HCT116 (cell line): Measurements from ENCODE around the gene C1QL3. TPM values are rescaled to one million over a fixed set of nuclear protein-coding genes. Genes with fewer than 3 reads are reported as not detected.

Experiments used
- ATAC-seq: fragments of 200-7000 bp; cut with Tn5 transposase; 2 replicates; pipeline ENCODE4 v1.9.1; 2020; ENCODE audit warnings: mild to moderate bottlenecking, moderate library complexity
- BruUV-seq: library from RNA; stranded (reverse); fragments of 400-500 nt; replicated peaks from 2 replicates; lab custom pipeline; 2021; lab: Mats Ljungman, UMichigan
- CTCF ChIA-PET: fragments of 300-600 bp; sonication (Branson Sonifier 250); formaldehyde crosslinking; loops from one replicate; lab custom pipeline; 2021; ENCODE audit warnings: antibody characterized with exemption; lab: Charles Lee
- POLR2A ChIA-PET: fragments of 300-600, 350-600 bp; sonication (Branson Sonifier 250); formaldehyde crosslinking; loops from one replicate; lab custom pipeline; 2021; ENCODE audit warnings: antibody characterized with exemption; lab: Charles Lee
- RAD21 ChIA-PET, 2 experiments: fragments of 300-600 bp; sonication (Branson Sonifier 250); formaldehyde crosslinking; loops; one replicate each; lab custom pipeline; 2023; ENCODE audit warnings: low total read pairs in 2 of 2; ENCODE audit not compliant: uncharacterized antibody in 2 of 2, unreplicated experiment in 2 of 2, low non-redundant PET in 1 of 2; lab: Charles Lee
- DNase-seq: peaks from one replicate; pipeline ENCODE4 v3.0.0-alpha.2; 2010; ENCODE audit warnings: low read depth, low spot score
- H2AFZ ChIP-seq: fragments of 200-600 bp; shearing (Covaris generic), sonication (generic); 2 replicates; pipeline ENCODE4 v1.6.1; 2017; ENCODE audit warnings: low read depth, mixed run types, mixed read lengths, antibody characterized with exemption, low read length; ENCODE audit not compliant: poor library complexity, severe bottlenecking
- H3K27ac ChIP-seq: 2 replicates; pipeline ENCODE4 v1.5.1; 2012; ENCODE audit warnings: low read depth, low read length
- H3K27me3 ChIP-seq: fragments of 200-600 bp; sonication (generic); 2 replicates; pipeline ENCODE4 v1.6.1; 2016; ENCODE audit warnings: mixed run types, low read length, mixed read lengths; ENCODE audit not compliant: insufficient read depth
- H3K36me3 ChIP-seq, 2 experiments: fragments of 200-500 bp in 1 of 2; fragments of 200-600 bp in 1 of 2; sonication (Bioruptor generic) in 1 of 2; sonication (generic) in 1 of 2; 2 replicates each; pipeline versions ENCODE4 v1.5.1 to v1.6.1; 2014 to 2016; ENCODE audit warnings: low read length in 2 of 2, inconsistent platforms in 1 of 2, mixed read lengths in 1 of 2, mixed run types in 1 of 2; ENCODE audit not compliant: insufficient read depth in 2 of 2, control insufficient read depth in 1 of 2
- H3K4me1 ChIP-seq, 2 experiments: fragments of 200-600 bp in 1 of 2; sonication (generic) in 1 of 2; 2 replicates each; pipeline versions ENCODE4 v1.5.1 to v1.6.1; 2012 to 2017; ENCODE audit warnings: low read length in 2 of 2, inconsistent platforms in 1 of 2, mild to moderate bottlenecking in 1 of 2, mixed read lengths in 1 of 2, mixed run types in 1 of 2, moderate library complexity in 1 of 2; ENCODE audit not compliant: insufficient read depth in 2 of 2, control insufficient read depth in 1 of 2
- H3K4me2 ChIP-seq: fragments of 200-600 bp; sonication (generic); 2 replicates; pipeline ENCODE4 v1.6.1; 2017; ENCODE audit warnings: mixed run types, low read length, mixed read lengths
- H3K4me3 ChIP-seq, 2 experiments: fragments of 200-600 bp in 1 of 2; sonication (generic) in 1 of 2; replicated peaks in 1 of 2; 2 replicates each; pipeline ENCODE4 v1.5.1; 2011 to 2016; ENCODE audit warnings: low read length in 2 of 2, control low read depth in 1 of 2, low read depth in 1 of 2, mild to moderate bottlenecking in 1 of 2, mixed read lengths in 1 of 2, mixed run types in 1 of 2
- H3K79me2 ChIP-seq: fragments of 200-600 bp; sonication (generic); 2 replicates; pipeline ENCODE4 v1.6.1; 2017; ENCODE audit warnings: mild to moderate bottlenecking, mixed run types, low read length, moderate library complexity, mixed read lengths; ENCODE audit not compliant: insufficient read depth
- H3K9ac ChIP-seq: fragments of 200-600 bp; sonication (generic); 2 replicates; pipeline ENCODE4 v1.6.1; 2016; ENCODE audit warnings: low read length, mixed read lengths
- H3K9me2 ChIP-seq: fragments of 200-600 bp; sonication (generic), shearing (Covaris generic); 2 replicates; pipeline ENCODE4 v1.6.1; 2017; ENCODE audit warnings: mixed run types, mild to moderate bottlenecking, moderate library complexity; ENCODE audit not compliant: insufficient read depth
- H3K9me3 ChIP-seq, 2 experiments: fragments of 200-500 bp in 1 of 2; fragments of 200-600 bp in 1 of 2; sonication (Bioruptor generic) in 1 of 2; sonication (generic) in 1 of 2; 2 replicates each; pipeline ENCODE4 v1.6.1; 2014 to 2017; ENCODE audit warnings: low read length in 2 of 2, mixed read lengths in 2 of 2, inconsistent platforms in 1 of 2, low read depth in 1 of 2, mild to moderate bottlenecking in 1 of 2, mixed run types in 1 of 2, moderate library complexity in 1 of 2; ENCODE audit not compliant: control insufficient read depth in 1 of 2, insufficient read depth in 1 of 2
- H4K20me1 ChIP-seq: fragments of 200-600 bp; sonication (generic), shearing (Covaris generic); 2 replicates; pipeline ENCODE4 v1.6.1; 2017; ENCODE audit warnings: mixed run types, mild to moderate bottlenecking, moderate library complexity; ENCODE audit not compliant: insufficient read depth
- CBX3 ChIP-seq: IDR thresholded peaks from 2 replicates; pipeline ENCODE4 v1.6.1; 2012; ENCODE audit warnings: low read depth
- ELF1 ChIP-seq: IDR thresholded peaks from 2 replicates; pipeline ENCODE4 v1.6.1; 2012; ENCODE audit warnings: low read depth, borderline replicate concordance
- EZH2phosphoT487 ChIP-seq: fragments of 200-600 bp; IDR thresholded peaks from 2 replicates; pipeline ENCODE4 v1.6.1; 2018; ENCODE audit warnings: antibody characterized with exemption, borderline replicate concordance
- FOSL1 ChIP-seq: IDR thresholded peaks from 2 replicates; pipeline ENCODE4 v1.6.1; 2012; ENCODE audit warnings: low read depth
- SP1 ChIP-seq: IDR thresholded peaks from 2 replicates; pipeline ENCODE4 v1.6.1; 2012; ENCODE audit warnings: low read depth
- TCF7L2 ChIP-seq: IDR thresholded peaks from 2 replicates; pipeline ENCODE4 v1.7.0; 2011; ENCODE audit warnings: borderline replicate concordance, inconsistent platforms; ENCODE audit not compliant: insufficient read depth, insufficient read length; ENCODE audit errors: extremely low read depth
- intact Hi-C: fragments of 100-400 bp; cut with micrococcal nuclease; formaldehyde crosslinking; loops from 2 replicates; pipeline ENCODE4 v1.10.0; 2022
- total RNA-seq: library from RNA; stranded (reverse); gene quantifications from one replicate; pipeline ENCODE4 v1.2.1, GENCODE V29; 2021; ENCODE audit not compliant: unreplicated experiment
- TF ChIP-seq, protein P1 (sequence below): IDR thresholded peaks from 2 replicates; pipeline ENCODE4 v1.6.1; 2012; ENCODE audit warnings: low read depth
- TF ChIP-seq, protein P2 (sequence below): IDR thresholded peaks from 2 replicates; pipeline ENCODE4 v1.6.1; 2012

The C1QL3 gene
- total RNA-seq, 1 experiment from 2014 or later: not detected

DNA sequence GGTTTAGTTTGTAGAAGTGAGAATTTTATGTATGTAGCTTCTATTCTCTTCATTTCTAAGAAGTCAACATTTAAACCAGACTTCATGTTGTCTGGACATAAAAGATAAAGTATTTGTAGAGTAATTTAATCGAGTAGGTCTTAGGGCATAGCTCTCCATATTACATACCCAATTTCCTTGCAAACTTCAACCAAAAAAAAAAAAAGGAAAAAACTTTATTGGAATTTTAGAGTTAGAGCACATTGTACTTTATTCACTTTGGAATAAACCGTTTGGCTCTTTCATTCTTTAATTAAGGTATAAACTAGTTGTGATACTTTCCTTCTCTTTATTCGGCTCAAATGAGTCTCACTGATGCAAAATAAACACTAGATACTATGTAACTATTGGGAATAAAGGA, 48.9 kb downstream of the C1QL3 start (continued):
- TF ChIP-seq, protein P1, sequence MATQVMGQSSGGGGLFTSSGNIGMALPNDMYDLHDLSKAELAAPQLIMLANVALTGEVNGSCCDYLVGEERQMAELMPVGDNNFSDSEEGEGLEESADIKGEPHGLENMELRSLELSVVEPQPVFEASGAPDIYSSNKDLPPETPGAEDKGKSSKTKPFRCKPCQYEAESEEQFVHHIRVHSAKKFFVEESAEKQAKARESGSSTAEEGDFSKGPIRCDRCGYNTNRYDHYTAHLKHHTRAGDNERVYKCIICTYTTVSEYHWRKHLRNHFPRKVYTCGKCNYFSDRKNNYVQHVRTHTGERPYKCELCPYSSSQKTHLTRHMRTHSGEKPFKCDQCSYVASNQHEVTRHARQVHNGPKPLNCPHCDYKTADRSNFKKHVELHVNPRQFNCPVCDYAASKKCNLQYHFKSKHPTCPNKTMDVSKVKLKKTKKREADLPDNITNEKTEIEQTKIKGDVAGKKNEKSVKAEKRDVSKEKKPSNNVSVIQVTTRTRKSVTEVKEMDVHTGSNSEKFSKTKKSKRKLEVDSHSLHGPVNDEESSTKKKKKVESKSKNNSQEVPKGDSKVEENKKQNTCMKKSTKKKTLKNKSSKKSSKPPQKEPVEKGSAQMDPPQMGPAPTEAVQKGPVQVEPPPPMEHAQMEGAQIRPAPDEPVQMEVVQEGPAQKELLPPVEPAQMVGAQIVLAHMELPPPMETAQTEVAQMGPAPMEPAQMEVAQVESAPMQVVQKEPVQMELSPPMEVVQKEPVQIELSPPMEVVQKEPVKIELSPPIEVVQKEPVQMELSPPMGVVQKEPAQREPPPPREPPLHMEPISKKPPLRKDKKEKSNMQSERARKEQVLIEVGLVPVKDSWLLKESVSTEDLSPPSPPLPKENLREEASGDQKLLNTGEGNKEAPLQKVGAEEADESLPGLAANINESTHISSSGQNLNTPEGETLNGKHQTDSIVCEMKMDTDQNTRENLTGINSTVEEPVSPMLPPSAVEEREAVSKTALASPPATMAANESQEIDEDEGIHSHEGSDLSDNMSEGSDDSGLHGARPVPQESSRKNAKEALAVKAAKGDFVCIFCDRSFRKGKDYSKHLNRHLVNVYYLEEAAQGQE: no peak
- TF ChIP-seq, protein P2, sequence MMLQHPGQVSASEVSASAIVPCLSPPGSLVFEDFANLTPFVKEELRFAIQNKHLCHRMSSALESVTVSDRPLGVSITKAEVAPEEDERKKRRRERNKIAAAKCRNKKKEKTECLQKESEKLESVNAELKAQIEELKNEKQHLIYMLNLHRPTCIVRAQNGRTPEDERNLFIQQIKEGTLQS: no peak

DNA sequence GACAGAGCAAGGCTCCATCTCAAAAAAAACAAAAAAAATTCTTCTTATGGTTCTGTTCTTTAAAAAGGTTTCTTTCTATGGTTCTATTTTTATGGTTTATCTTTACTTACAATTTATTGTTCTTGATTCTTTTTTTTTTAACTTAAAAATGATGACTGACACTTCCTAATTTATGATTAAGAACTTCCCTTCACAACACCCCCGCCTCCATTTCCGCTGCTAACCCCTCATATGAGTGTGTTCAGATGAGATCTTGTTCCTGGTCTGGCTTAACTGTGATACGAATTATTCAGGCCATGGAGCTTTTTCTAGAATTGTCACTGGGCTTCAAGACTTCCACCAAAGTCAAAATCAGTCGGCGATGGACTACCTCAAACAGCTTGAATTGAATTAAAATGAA, 50.9 kb downstream of the C1QL3 start:
- TF ChIP-seq EZH2phosphoT487 (no peak), ELF1 (no peak), FOSL1 (no peak), CBX3 (no peak), TCF7L2 (no peak), SP1 (no peak)
- TF ChIP-seq, protein P1: no peak
- no TSS peak for BruUV-seq
- no peak overlapping the region for H3K27ac ChIP-seq
- H3K79me2 ChIP-seq: peaks cover 2% of the 10 kb centered on the region; the same call in 1 of the 2 replicates
- H3K36me3 ChIP-seq: no peaks in the 10 kb centered on the region
- H3K4me1 ChIP-seq: no peaks in the 10 kb centered on the region
- ChIA-PET POLR2A (no interaction called here), RAD21 (no interaction called here), CTCF (no interaction called here)
- H3K9me2 ChIP-seq: no peaks in the 10 kb centered on the region
- no peak overlapping the region for H2AFZ ChIP-seq
- H3K4me2 ChIP-seq: no peak overlapping the region
- ATAC-seq (no peak), DNase-seq (no peak)
- H4K20me1 ChIP-seq: 0 out of 2 replicates have a peak, but pooled peaks cover 5% of the 10 kb centered on the region
- H3K27me3 ChIP-seq: no peaks in the 10 kb centered on the region
- no peaks in the 10 kb centered on the region for H3K9me3 ChIP-seq
- no peak overlapping the region for H3K4me3 ChIP-seq
- intact Hi-C loops: no loop called here
- no peak overlapping the region for H3K9ac ChIP-seq
